Fibroblast of pulmonary artery (primary cell): Measurements from ENCODE around the gene LPAR1.

ENCODE experiments used
- DNase-seq: peaks from one replicate; pipeline ENCODE4 v3.0.0-alpha.2; 2010; ENCODE audit warnings: low read depth
- H3K4me3 ChIP-seq: replicated peaks from 2 replicates; pipeline ENCODE4 v1.5.1; 2011; ENCODE audit warnings: low read depth, mild to moderate bottlenecking, control low read depth, low read length, moderate library complexity
- CTCF ChIP-seq: IDR thresholded peaks from 2 replicates; pipeline ENCODE4 v1.5.1; 2011; ENCODE audit warnings: mild to moderate bottlenecking, control low read depth, low read length, inconsistent platforms; ENCODE audit errors: missing control alignments

The LPAR1 gene

DNA sequence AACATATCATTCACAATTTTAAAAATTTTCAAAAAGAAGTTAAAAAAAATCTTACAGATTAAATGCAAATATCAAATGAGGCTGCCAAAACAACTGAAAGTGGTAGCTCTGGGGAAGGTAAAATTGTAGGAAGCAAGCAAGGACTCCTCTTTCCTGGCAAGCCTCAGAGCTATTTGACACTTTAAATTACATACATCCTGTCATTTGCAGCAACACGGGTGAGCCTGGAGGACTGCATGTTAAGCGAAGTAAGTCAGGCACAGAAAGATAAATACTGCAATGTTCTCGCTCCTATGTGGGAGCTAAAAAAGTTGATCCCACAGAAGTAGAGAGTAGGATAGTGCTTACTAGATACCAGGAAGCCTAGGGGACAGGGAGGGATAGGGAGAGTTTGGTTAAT is 58.0 kb downstream of the LPAR1 start:
- no peak for DNase-seq
- TF ChIP-seq CTCF = no peak
- no peak overlapping the region for H3K4me3 ChIP-seq

GRCh38 chr9:110979636-110980035 is 58.6 kb downstream of the LPAR1 start:
- no peak for TF ChIP-seq CTCF
- H3K4me3 ChIP-seq = no peak overlapping the region
- peak; percentile 60 for DNase-seq

DNA sequence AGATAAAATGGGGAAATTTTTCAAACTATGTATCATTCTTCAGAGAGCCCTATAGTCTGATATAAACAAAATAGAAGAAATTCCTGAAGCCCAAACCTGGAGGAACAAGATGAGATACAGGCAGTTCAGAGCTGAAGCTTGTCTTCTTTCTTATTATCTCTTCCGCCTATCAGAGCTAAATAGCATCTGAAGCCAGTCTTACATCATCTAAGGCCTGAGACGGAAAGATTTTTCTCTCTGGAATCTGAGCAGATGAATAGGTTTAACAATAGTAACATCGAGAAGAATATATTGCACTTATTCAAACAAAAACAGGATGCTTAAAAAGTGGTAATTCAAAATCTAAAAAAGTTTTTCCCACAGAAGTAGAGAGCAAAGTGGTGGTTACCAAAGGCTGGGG is 59.8 kb downstream of the LPAR1 start:
- no peak for TF ChIP-seq CTCF
- no peak for DNase-seq
- no peak overlapping the region for H3K4me3 ChIP-seq

GRCh38 chr9:110977259-110977709 is 61.0 kb downstream of the LPAR1 start:
- TF ChIP-seq CTCF = no peak
- no peak overlapping the region for H3K4me3 ChIP-seq
- peak; percentile 76 for DNase-seq

GRCh38 chr9:110975969-110976368 is 62.3 kb downstream of the LPAR1 start:
- no peak overlapping the region for H3K4me3 ChIP-seq
- TF ChIP-seq CTCF = no peak
- no peak for DNase-seq

- H3K4me3 ChIP-seq = no peak overlapping the region
- TF ChIP-seq CTCF = no peak
Measured at GRCh38 chr9:110975278-110975677, 63.0 kb downstream of the LPAR1 start.

DNA sequence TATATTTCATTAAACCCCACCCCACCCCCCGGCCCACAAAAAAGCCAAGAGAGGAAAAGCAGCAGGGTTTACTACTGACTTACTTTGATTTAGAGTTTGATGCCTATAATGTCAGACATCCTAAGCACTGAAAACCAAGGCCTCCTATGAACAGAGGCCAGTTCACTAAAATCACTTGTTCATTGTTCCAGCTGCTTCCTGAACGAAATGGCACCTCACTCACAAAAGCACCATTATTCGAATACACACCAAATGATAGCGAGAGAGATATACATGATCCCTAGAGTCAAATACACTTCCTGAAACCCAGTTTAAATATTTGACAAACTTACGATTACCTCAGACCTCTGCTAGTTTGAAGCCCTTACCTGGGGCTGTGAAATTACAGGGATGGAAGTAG is 66.6 kb downstream of the LPAR1 start:
- no peak overlapping the region for H3K4me3 ChIP-seq
- no peak for TF ChIP-seq CTCF
- DNase-seq = no peak

More at GRCh38 chr9:110975278-110975677, 63.0 kb downstream of the LPAR1 start:
- peak; percentile 44 for DNase-seq
